Neuronal stem cell (in vitro differentiated cells): Measurements from ENCODE around the gene NRXN3.

Experiments
- DNase-seq: peaks from one replicate; pipeline ENCODE4 v3.0.0-alpha.2; 2013; ENCODE audit warnings: low spot score
- H2AFZ ChIP-seq: one replicate; pipeline ENCODE4 v1.6.1; 2013; ENCODE audit warnings: mild to moderate bottlenecking, low read length, inconsistent platforms
- H2AK5ac ChIP-seq: 2 replicates; pipeline ENCODE4 v1.6.1; 2013; ENCODE audit warnings: low read depth, mild to moderate bottlenecking, inconsistent platforms, low read length, moderate library complexity, mixed read lengths
- H2BK120ac ChIP-seq: 2 replicates; pipeline ENCODE4 v1.6.1; 2013; ENCODE audit warnings: low read depth, mild to moderate bottlenecking, inconsistent platforms, low read length, moderate library complexity, mixed read lengths
- H2BK12ac ChIP-seq: one replicate; pipeline ENCODE4 v1.6.1; 2013; ENCODE audit warnings: low read length, inconsistent platforms
- H2BK15ac ChIP-seq: 2 replicates; pipeline ENCODE4 v1.6.1; 2013; ENCODE audit warnings: mild to moderate bottlenecking, low read length, inconsistent platforms, mixed read lengths
- H2BK5ac ChIP-seq: one replicate; pipeline ENCODE4 v1.6.1; 2013; ENCODE audit warnings: inconsistent platforms, mild to moderate bottlenecking, low read length, moderate library complexity
- H3K14ac ChIP-seq: one replicate; pipeline ENCODE4 v1.6.1; 2013; ENCODE audit warnings: low read length, inconsistent platforms
- H3K18ac ChIP-seq: 2 replicates; pipeline ENCODE4 v1.6.1; 2013; ENCODE audit warnings: low read length, inconsistent platforms
- H3K23ac ChIP-seq: 2 replicates; pipeline ENCODE4 v1.6.1; 2013; ENCODE audit warnings: low read depth, mild to moderate bottlenecking, mixed read lengths, low read length, inconsistent platforms; ENCODE audit not compliant: poor library complexity
- H3K27ac ChIP-seq: replicated peaks from 3 replicates; pipeline ENCODE4 v1.5.1; 2013; ENCODE audit warnings: low read length, inconsistent platforms
- H3K27me3 ChIP-seq, 3 experiments: 2 replicates each; pipeline ENCODE4 v1.6.1; 2013; ENCODE audit warnings: low read length in 3 of 3, mild to moderate bottlenecking in 2 of 3, inconsistent platforms in 1 of 3, low read depth in 1 of 3, mixed read lengths in 1 of 3, moderate library complexity in 1 of 3; ENCODE audit not compliant: control insufficient read depth in 3 of 3, insufficient read depth in 3 of 3
- H3K36me3 ChIP-seq, 2 donors: replicated peaks in 1 of 2; 2 replicates each; pipeline ENCODE4 v1.6.1; 2013; ENCODE audit warnings: low read length in 2 of 2; ENCODE audit not compliant: control insufficient read depth in 2 of 2, insufficient read depth in 2 of 2
- H3K4ac ChIP-seq: 2 replicates; pipeline ENCODE4 v1.6.1; 2013; ENCODE audit warnings: inconsistent platforms, mild to moderate bottlenecking, low read length, moderate library complexity
- H3K4me1 ChIP-seq, 2 donors: 1 replicate in 1 of 2; 2 replicates in 1 of 2; pipeline ENCODE4 v1.6.1; 2013; ENCODE audit warnings: low read length in 2 of 2, low read depth in 1 of 2; ENCODE audit not compliant: control insufficient read depth in 2 of 2, insufficient read depth in 1 of 2
- H3K4me2 ChIP-seq: one replicate; pipeline ENCODE4 v1.6.1; 2013; ENCODE audit warnings: mild to moderate bottlenecking, low read length, inconsistent platforms; ENCODE audit not compliant: insufficient read depth, poor library complexity, severe bottlenecking
- H3K4me3 ChIP-seq, 2 donors: 2 replicates each; pipeline ENCODE4 v1.5.1; 2013; ENCODE audit warnings: low read length in 2 of 2, mild to moderate bottlenecking in 2 of 2, inconsistent platforms in 1 of 2, moderate library complexity in 1 of 2
- H3K79me1 ChIP-seq: one replicate; pipeline ENCODE4 v1.6.1; 2013; ENCODE audit warnings: low read depth, mild to moderate bottlenecking, inconsistent platforms, low read length, moderate library complexity
- H3K9ac ChIP-seq: one replicate; pipeline ENCODE4 v1.6.1; 2013; ENCODE audit warnings: mild to moderate bottlenecking, low read depth, low read length, inconsistent platforms; ENCODE audit not compliant: poor library complexity
- H3K9me3 ChIP-seq, 2 donors: replicated peaks in 1 of 2; 2 replicates each; pipeline versions ENCODE3 to v1.6.1; 2013; ENCODE audit warnings: low read length in 2 of 2, mild to moderate bottlenecking in 2 of 2, inconsistent platforms in 1 of 2, low read depth in 1 of 2, mixed read lengths in 1 of 2, moderate library complexity in 1 of 2; ENCODE audit not compliant: control insufficient read depth in 2 of 2, insufficient read depth in 1 of 2
- H4K8ac ChIP-seq: one replicate; pipeline ENCODE4 v1.6.1; 2013; ENCODE audit warnings: low read depth, mild to moderate bottlenecking, inconsistent platforms, low read length, moderate library complexity
- H4K91ac ChIP-seq: one replicate; pipeline ENCODE4 v1.6.1; 2013; ENCODE audit warnings: low read length, low read depth, mild to moderate bottlenecking, inconsistent platforms; ENCODE audit not compliant: poor library complexity
- WGBS, 2 donors: extraction: QIAGEN DNeasy Blood & Tissue Kit; methylation state at CpG; one replicate each; pipeline ENCODE4 v1.1.7; 2013; ENCODE audit warnings: missing lambda C conversion rate in 2 of 2, mixed read lengths in 1 of 2; ENCODE audit not compliant: insufficient read length in 2 of 2, insufficient replicate concordance in 1 of 2; ENCODE audit errors: extremely low coverage in 2 of 2; 5-methylcytosine and 5-hydroxymethylcytosine counted together

Gene NRXN3

GRCh38 chr14:78618368-78618767 is 448.2 kb downstream of the NRXN3 start:
- no peak for DNase-seq
- Histone ChIP-seq H3K79me1 (no peaks in the 10 kb centered on the region), H2AK5ac (no peak overlapping the region), H3K14ac (no peak overlapping the region), H3K9ac (no peak overlapping the region), H2AFZ (no peak overlapping the region), H3K4me2 (no peak overlapping the region), H2BK5ac (no peak overlapping the region), H3K4me3 (no peak overlapping the region), H3K4ac (no peak overlapping the region), H3K36me3 (no peaks in the 10 kb centered on the region), H3K23ac (no peak overlapping the region), H3K4me1 (peaks cover 0 to 2% of the 10 kb centered on the region in 2 donors), H2BK12ac (no peak overlapping the region), H2BK120ac (no peak overlapping the region), H4K8ac (no peak overlapping the region), H4K91ac (no peak overlapping the region), H3K27me3 (no peaks in the 10 kb centered on the region), H3K9me3 (no peaks in the 10 kb centered on the region), H3K27ac (no peak overlapping the region), H3K18ac (no peak overlapping the region), H2BK15ac (no peak overlapping the region)
- no CpG with 5 or more reads among the region's 6 CpGs for WGBS, 2 donors

GRCh38 chr14:78627114-78627513 is 456.9 kb downstream of the NRXN3 start:
- H3K36me3 ChIP-seq = no peaks in the 10 kb centered on the region
- H3K4me3 ChIP-seq = no peak overlapping the region
- H2BK120ac ChIP-seq = no peak overlapping the region
- no peak overlapping the region for H2BK12ac ChIP-seq
- no peak overlapping the region for H2BK15ac ChIP-seq
- H3K14ac ChIP-seq = no peak overlapping the region
- no peak overlapping the region for H2BK5ac ChIP-seq
- H3K4me1 ChIP-seq = peaks cover 0 to 6% of the 10 kb centered on the region in 2 donors
- H4K8ac ChIP-seq = no peak overlapping the region
- H3K27me3 ChIP-seq = no peaks in the 10 kb centered on the region
- no peak overlapping the region for H4K91ac ChIP-seq
- H3K4ac ChIP-seq = no peak overlapping the region
- H3K9me3 ChIP-seq = no peaks in the 10 kb centered on the region
- no peak overlapping the region for H3K27ac ChIP-seq
- no peak overlapping the region for H2AK5ac ChIP-seq
- no peak overlapping the region for H3K23ac ChIP-seq
- no peak overlapping the region for H2AFZ ChIP-seq
- H3K4me2 ChIP-seq = no peak overlapping the region
- no peaks in the 10 kb centered on the region for H3K79me1 ChIP-seq
- no peak overlapping the region for H3K9ac ChIP-seq
- no peak for DNase-seq
- H3K18ac ChIP-seq = no peak overlapping the region

GRCh38 chr14:78631551-78631950 is 461.4 kb downstream of the NRXN3 start:
- no peak overlapping the region for H2BK5ac ChIP-seq
- no peak overlapping the region for H4K8ac ChIP-seq
- H3K23ac ChIP-seq = no peak overlapping the region
- no peaks in the 10 kb centered on the region for H3K36me3 ChIP-seq
- no CpG with 5 or more reads among the region's 2 CpGs for WGBS, 2 donors
- H4K91ac ChIP-seq = no peak overlapping the region
- no peak overlapping the region for H3K9ac ChIP-seq
- H2BK120ac ChIP-seq = no peak overlapping the region
- no peak overlapping the region for H3K18ac ChIP-seq
- no peak overlapping the region for H2BK15ac ChIP-seq
- H3K14ac ChIP-seq = no peak overlapping the region
- DNase-seq = no peak
- H3K79me1 ChIP-seq = no peaks in the 10 kb centered on the region
- no peak overlapping the region for H2BK12ac ChIP-seq
- no peak overlapping the region for H2AK5ac ChIP-seq
- H3K4ac ChIP-seq = no peak overlapping the region
- no peaks in the 10 kb centered on the region for H3K9me3 ChIP-seq
- no peaks in the 10 kb centered on the region for H3K27me3 ChIP-seq
- H3K27ac ChIP-seq = no peak overlapping the region
- peak overlapping the region in 1 of 2 donors; percentile 54 for H3K4me3 ChIP-seq
- no peak overlapping the region for H2AFZ ChIP-seq
- peaks cover 0 to 8% of the 10 kb centered on the region in 2 donors for H3K4me1 ChIP-seq
- no peak overlapping the region for H3K4me2 ChIP-seq

- no peak overlapping the region for H2BK120ac ChIP-seq
These were observed 463.6 kb downstream of the NRXN3 start for GRCh38 chr14:78633752-78634151.

More at GRCh38 chr14:78633752-78634151, 463.6 kb downstream of the NRXN3 start:
- H3K14ac ChIP-seq = no peak overlapping the region
- H3K36me3 ChIP-seq = no peaks in the 10 kb centered on the region
- H3K9me3 ChIP-seq = no peaks in the 10 kb centered on the region
- H4K8ac ChIP-seq = no peak overlapping the region
- no peak overlapping the region for H3K18ac ChIP-seq
- DNase-seq = peak; percentile 24
- H3K4me3 ChIP-seq = no peak overlapping the region
- H2AK5ac ChIP-seq = no peak overlapping the region
- no peak overlapping the region for H4K91ac ChIP-seq
- H3K9ac ChIP-seq = no peak overlapping the region
- H2BK15ac ChIP-seq = no peak overlapping the region
- no peak overlapping the region for H3K4ac ChIP-seq
- no peak overlapping the region for H2AFZ ChIP-seq
- peaks cover 0 to 5% of the 10 kb centered on the region in 2 donors for H3K4me1 ChIP-seq
- H3K27me3 ChIP-seq = no peaks in the 10 kb centered on the region
- no peak overlapping the region for H3K4me2 ChIP-seq
- no peaks in the 10 kb centered on the region for H3K79me1 ChIP-seq
- no peak overlapping the region for H3K27ac ChIP-seq
- H3K23ac ChIP-seq = no peak overlapping the region
- H2BK12ac ChIP-seq = no peak overlapping the region
- H2BK5ac ChIP-seq = no peak overlapping the region
